Mesenchymal stem cell (in vitro differentiated cells and primary cell): ENCODE measurements around the gene ECPAS.

Source experiments
- DNase-seq: peaks from one replicate; pipeline ENCODE4 v3.0.0-alpha.2; 2013
- H2AFZ ChIP-seq: one replicate; pipeline ENCODE4 v1.6.1; 2013; ENCODE audit warnings: low read depth, mild to moderate bottlenecking, control low read depth, inconsistent platforms, low read length, moderate library complexity
- H2AK5ac ChIP-seq: 2 replicates; pipeline ENCODE4 v1.6.1; 2013; ENCODE audit warnings: low read length, moderate library complexity, mild to moderate bottlenecking, inconsistent platforms; ENCODE audit not compliant: severe bottlenecking
- H2BK120ac ChIP-seq: one replicate; pipeline ENCODE4 v1.6.1; 2013; ENCODE audit warnings: low read depth, mild to moderate bottlenecking, inconsistent platforms, low read length, moderate library complexity
- H2BK12ac ChIP-seq, 2 experiments: one replicate each; pipeline ENCODE4 v1.6.1; 2013; ENCODE audit warnings: inconsistent platforms in 2 of 2, low read length in 2 of 2, mild to moderate bottlenecking in 2 of 2, moderate library complexity in 2 of 2, control low read depth in 1 of 2
- H2BK15ac ChIP-seq: one replicate; pipeline ENCODE4 v1.6.1; 2013; ENCODE audit warnings: mild to moderate bottlenecking, low read depth, inconsistent platforms; ENCODE audit not compliant: poor library complexity, severe bottlenecking
- H2BK5ac ChIP-seq: 2 replicates; pipeline ENCODE4 v1.6.1; 2013; ENCODE audit warnings: low read depth, mild to moderate bottlenecking, low read length, control low read depth, inconsistent platforms; ENCODE audit not compliant: poor library complexity, severe bottlenecking
- H3K14ac ChIP-seq, 2 experiments: one replicate each; pipeline ENCODE4 v1.6.1; 2013; ENCODE audit warnings: inconsistent platforms in 2 of 2, low read length in 2 of 2, control low read depth in 1 of 2, mild to moderate bottlenecking in 1 of 2, moderate library complexity in 1 of 2
- H3K18ac ChIP-seq, 2 experiments: one replicate each; pipeline ENCODE4 v1.6.1; 2013; ENCODE audit warnings: inconsistent platforms in 2 of 2, low read length in 2 of 2, control low read depth in 1 of 2, low read depth in 1 of 2, mild to moderate bottlenecking in 1 of 2
- H3K23ac ChIP-seq, 2 experiments: one replicate each; pipeline ENCODE4 v1.6.1; 2013; ENCODE audit warnings: inconsistent platforms in 2 of 2, low read length in 2 of 2, mild to moderate bottlenecking in 2 of 2, moderate library complexity in 2 of 2, control low read depth in 1 of 2
- H3K27ac ChIP-seq: 2 replicates; pipeline ENCODE4 v1.5.1; 2013; ENCODE audit warnings: mild to moderate bottlenecking, moderate library complexity, low read length, control low read depth, inconsistent platforms; ENCODE audit not compliant: poor library complexity, severe bottlenecking
- H3K27me3 ChIP-seq, 2 experiments: 2 replicates each; pipeline versions ENCODE4 v1.6.1 to v1.7.0; 2013; ENCODE audit warnings: low read length in 2 of 2, mild to moderate bottlenecking in 2 of 2, moderate library complexity in 2 of 2, control low read depth in 1 of 2, inconsistent platforms in 1 of 2; ENCODE audit not compliant: control insufficient read depth in 1 of 2, insufficient read depth in 1 of 2
- H3K36me3 ChIP-seq, 2 experiments: 2 replicates each; pipeline versions ENCODE4 v1.6.1 to v1.7.0; 2013; ENCODE audit warnings: low read length in 2 of 2, control low read depth in 1 of 2, inconsistent platforms in 1 of 2, low read depth in 1 of 2, mild to moderate bottlenecking in 1 of 2; ENCODE audit not compliant: insufficient read depth in 2 of 2, control insufficient read depth in 1 of 2
- H3K4ac ChIP-seq, 2 experiments: one replicate each; pipeline ENCODE4 v1.6.1; 2013; ENCODE audit warnings: inconsistent platforms in 2 of 2, low read length in 2 of 2, mild to moderate bottlenecking in 2 of 2, moderate library complexity in 2 of 2, control low read depth in 1 of 2, low read depth in 1 of 2
- H3K4me1 ChIP-seq: 2 replicates; pipeline ENCODE4 v1.6.1; 2013; ENCODE audit warnings: low read depth, low read length, control low read depth; ENCODE audit not compliant: control insufficient read depth, insufficient read depth
- H3K4me2 ChIP-seq: 2 replicates; pipeline ENCODE4 v1.6.1; 2013; ENCODE audit warnings: low read length, mild to moderate bottlenecking, inconsistent platforms; ENCODE audit not compliant: poor library complexity, severe bottlenecking
- H3K4me3 ChIP-seq, 2 experiments: 2 replicates each; pipeline versions ENCODE4 v1.5.1 to v1.7.0; 2013; ENCODE audit warnings: low read length in 2 of 2, mild to moderate bottlenecking in 2 of 2, control low read depth in 1 of 2, low read depth in 1 of 2; ENCODE audit not compliant: insufficient read depth in 1 of 2
- H3K79me1 ChIP-seq: replicated peaks from 2 replicates; pipeline ENCODE4 v1.6.1; 2013; ENCODE audit warnings: mild to moderate bottlenecking, control low read depth, low read length, inconsistent platforms; ENCODE audit not compliant: poor library complexity, severe bottlenecking
- H3K9ac ChIP-seq: 2 replicates; pipeline ENCODE4 v1.7.0; 2013; ENCODE audit warnings: mild to moderate bottlenecking, low read length, moderate library complexity
- H3K9me3 ChIP-seq: 2 replicates; pipeline ENCODE4 v1.7.0; 2013; ENCODE audit warnings: mild to moderate bottlenecking, low read length; ENCODE audit not compliant: control insufficient read depth
- H4K8ac ChIP-seq: one replicate; pipeline ENCODE4 v1.6.1; 2013; ENCODE audit warnings: inconsistent platforms, mild to moderate bottlenecking, low read length, moderate library complexity
- H4K91ac ChIP-seq: one replicate; pipeline ENCODE4 v1.6.1; 2013; ENCODE audit warnings: mild to moderate bottlenecking, low read length, inconsistent platforms
- WGBS: methylation state at CpG from one replicate; pipeline ENCODE4 v1.1.7; 2013; ENCODE audit warnings: mixed read lengths; 5-methylcytosine and 5-hydroxymethylcytosine counted together

Gene ECPAS

DNA sequence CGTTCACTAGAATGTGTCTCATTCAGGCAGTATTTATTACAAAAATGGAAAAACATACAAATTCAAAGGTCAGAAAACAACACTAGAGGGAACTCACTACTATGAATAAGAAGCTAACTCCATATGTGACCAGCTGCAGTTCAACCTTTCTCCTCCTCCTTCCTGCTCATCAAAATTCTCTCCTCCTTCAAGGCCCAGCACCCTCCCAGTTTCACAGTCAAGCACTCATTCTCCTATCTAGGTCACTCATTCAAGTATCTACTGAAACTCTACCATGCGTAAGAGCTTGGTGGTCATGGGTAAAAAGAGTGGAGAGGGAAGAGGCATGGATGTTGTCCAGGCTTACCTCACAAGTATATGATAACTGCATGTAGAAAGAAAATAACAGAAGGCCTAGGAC lies 27.7 kb downstream of the ECPAS start:
- no peak overlapping the region for H2AK5ac ChIP-seq
- H3K4ac ChIP-seq: no peak overlapping the region
- no peak overlapping the region for H2BK15ac ChIP-seq
- H3K27ac ChIP-seq: no peak overlapping the region
- H3K4me2 ChIP-seq: no peak overlapping the region
- peaks cover 4% of the 10 kb centered on the region for H3K9me3 ChIP-seq
- H2BK12ac ChIP-seq: no peak overlapping the region
- H3K4me3 ChIP-seq: no peak overlapping the region
- no peak overlapping the region for H3K23ac ChIP-seq
- H3K18ac ChIP-seq: no peak overlapping the region
- H4K8ac ChIP-seq: no peak overlapping the region
- DNase-seq: no peak
- H4K91ac ChIP-seq: no peak overlapping the region
- H3K27me3 ChIP-seq: no peaks in the 10 kb centered on the region
- H3K14ac ChIP-seq: no peak overlapping the region
- no peak overlapping the region for H3K9ac ChIP-seq
- H3K79me1 ChIP-seq: peaks cover 12% of the 10 kb centered on the region
- H3K36me3 ChIP-seq: peaks cover 0 to 2% of the 10 kb centered on the region in 2 experiments
- no peak overlapping the region for H2AFZ ChIP-seq
- WGBS: 92% methylated on average over 2 of the region's 2 CpGs
- no peaks in the 10 kb centered on the region for H3K4me1 ChIP-seq
- no peak overlapping the region for H2BK120ac ChIP-seq
- no peak overlapping the region for H2BK5ac ChIP-seq

DNA sequence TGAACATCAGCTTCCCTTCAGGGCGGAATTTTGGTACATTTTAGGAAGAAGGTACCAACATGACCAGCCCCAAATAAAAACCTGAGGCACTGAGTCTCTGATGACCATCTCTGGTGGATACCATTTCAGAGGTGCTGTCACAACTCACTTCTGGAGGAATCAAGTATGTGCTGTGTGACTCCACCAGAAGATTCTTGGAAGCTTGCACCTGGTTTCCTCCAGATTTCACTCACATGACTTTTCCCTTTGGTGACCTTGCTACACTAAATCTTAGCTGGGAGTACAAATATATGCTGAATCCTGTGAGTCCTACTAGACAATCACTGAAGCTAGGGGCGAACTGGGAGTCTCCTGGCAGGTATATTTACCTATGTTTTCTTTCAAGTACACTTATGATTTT lies 28.5 kb downstream of the ECPAS start:
- no peak overlapping the region for H3K9ac ChIP-seq

DNA sequence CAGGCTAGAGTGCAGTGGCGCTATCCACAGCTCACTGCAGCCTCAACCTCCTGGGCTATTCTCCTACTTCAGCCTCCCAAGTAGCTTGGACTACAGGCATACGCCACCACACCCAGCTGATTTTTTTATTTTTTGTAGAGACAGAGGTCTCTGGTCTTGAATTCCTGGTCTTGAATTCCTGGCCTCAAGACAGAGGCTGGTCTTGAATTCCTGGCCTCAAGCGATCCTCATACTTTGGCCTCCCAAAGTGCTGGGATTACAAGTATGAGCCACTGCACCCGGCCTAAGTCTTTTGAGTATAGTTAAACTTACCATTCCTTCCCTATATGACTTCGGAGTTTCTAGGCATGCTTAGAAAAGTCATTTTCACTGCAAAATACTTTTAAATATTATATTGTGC lies 29.4 kb downstream of the ECPAS start:
- Histone ChIP-seq H2AFZ (no peak overlapping the region), H2AK5ac (no peak overlapping the region), H4K8ac (no peak overlapping the region), H3K4me3 (no peak overlapping the region), H3K4ac (no peak overlapping the region), H3K27me3 (no peaks in the 10 kb centered on the region), H2BK5ac (no peak overlapping the region), H3K27ac (no peak overlapping the region), H3K4me1 (no peaks in the 10 kb centered on the region), H3K23ac (no peak overlapping the region), H3K79me1 (peaks cover 19% of the 10 kb centered on the region), H3K4me2 (no peak overlapping the region), H2BK120ac (no peak overlapping the region), H3K9ac (no peak overlapping the region), H4K91ac (no peak overlapping the region), H2BK15ac (no peak overlapping the region), H3K14ac (no peak overlapping the region), H2BK12ac (no peak overlapping the region), H3K36me3 (peaks cover 3 to 10% of the 10 kb centered on the region in 2 experiments), H3K9me3 (no peaks in the 10 kb centered on the region), H3K18ac (no peak overlapping the region)
- 99% methylated on average over 4 of the region's 5 CpGs for WGBS
- no peak for DNase-seq

More for the DNA sequence above, 28.5 kb downstream of the ECPAS start:
- DNase-seq: no peak
- H2AK5ac ChIP-seq: no peak overlapping the region
- H2BK5ac ChIP-seq: no peak overlapping the region
- H3K23ac ChIP-seq: no peak overlapping the region
- peaks cover 15% of the 10 kb centered on the region for H3K79me1 ChIP-seq
- H2BK15ac ChIP-seq: no peak overlapping the region
- H4K91ac ChIP-seq: no peak overlapping the region
- no peak overlapping the region for H2BK120ac ChIP-seq
- no peaks in the 10 kb centered on the region for H3K27me3 ChIP-seq
- peak overlapping the region in 1 of 2 experiments; percentile 36 for H3K14ac ChIP-seq
- H2BK12ac ChIP-seq: no peak overlapping the region
- H3K9me3 ChIP-seq: no peaks in the 10 kb centered on the region
- H2AFZ ChIP-seq: no peak overlapping the region
- no peak overlapping the region for H4K8ac ChIP-seq
- H3K4ac ChIP-seq: no peak overlapping the region
- H3K36me3 ChIP-seq: peaks cover 1 to 2% of the 10 kb centered on the region in 2 experiments
- H3K18ac ChIP-seq: no peak overlapping the region
- no peaks in the 10 kb centered on the region for H3K4me1 ChIP-seq
- no peak overlapping the region for H3K4me3 ChIP-seq
- no peak overlapping the region for H3K27ac ChIP-seq
- 92% methylated on average over 2 of the region's 2 CpGs for whole genome bisulfite sequencing
- no peak overlapping the region for H3K4me2 ChIP-seq

DNA sequence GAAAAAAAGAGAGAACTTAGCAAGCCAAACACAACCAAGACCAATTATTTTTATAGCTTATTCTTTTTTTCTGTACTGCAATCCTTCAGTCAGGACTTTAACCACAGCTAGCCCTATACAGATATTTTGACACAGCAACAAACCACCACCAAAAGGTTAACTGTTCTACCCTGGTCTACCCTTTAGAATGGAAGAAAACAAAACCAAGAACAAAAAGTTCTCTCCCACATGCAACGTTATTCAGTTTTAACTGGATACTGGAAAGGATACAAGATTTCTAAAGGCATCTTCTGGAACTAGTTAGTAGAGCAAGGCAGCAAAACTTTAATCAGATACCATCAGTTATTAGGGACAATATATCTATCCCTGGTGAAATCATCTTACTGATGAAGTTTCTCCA lies 32.6 kb downstream of the ECPAS start:
- no peak overlapping the region for H2BK15ac ChIP-seq
- H3K9ac ChIP-seq: no peak overlapping the region
- no peak overlapping the region for H3K27ac ChIP-seq
- no peak overlapping the region for H3K14ac ChIP-seq
- no peak overlapping the region for H4K91ac ChIP-seq
- H3K27me3 ChIP-seq: no peaks in the 10 kb centered on the region
- no peaks in the 10 kb centered on the region for H3K4me1 ChIP-seq
- DNase-seq: no peak
- no peak overlapping the region for H2BK120ac ChIP-seq
- H3K18ac ChIP-seq: no peak overlapping the region
- no peak overlapping the region for H4K8ac ChIP-seq
- peaks cover 3 to 27% of the 10 kb centered on the region in 2 experiments for H3K36me3 ChIP-seq
- H3K4me2 ChIP-seq: no peak overlapping the region
- no peak overlapping the region for H2AK5ac ChIP-seq
- no peak overlapping the region for H2AFZ ChIP-seq
- no CpG with 5 or more reads among the region's 1 CpG for WGBS
- H3K9me3 ChIP-seq: no peaks in the 10 kb centered on the region
- no peak overlapping the region for H3K4ac ChIP-seq
- H3K4me3 ChIP-seq: no peak overlapping the region
- no peak overlapping the region for H2BK12ac ChIP-seq
- H3K23ac ChIP-seq: no peak overlapping the region
- peaks cover 16% of the 10 kb centered on the region for H3K79me1 ChIP-seq
- no peak overlapping the region for H2BK5ac ChIP-seq
